ENCODE data around the gene USH1G. TPM values are rescaled to one million over a fixed set of nuclear protein-coding genes. Genes with fewer than 3 reads are reported as not detected.
A peak's percentile ranks its signal among the peaks of the same experiment; 100 is the strongest.

USH1G gene
- total and polyA plus RNA-seq, 2 of the 13 experiments (the other 11 are each of a cell fraction or from before 2014, with no cell fraction given): 0.04 TPM; not detected in 1

GRCh38 chr17:74972107-74972972 lies 49.3 kb upstream of the USH1G start, which contains the start of gene HID1 (continued):
- TF ChIP-seq ZFP91 (CRISPR knock-in tag; IDR thresholded peaks at IDR 0.05; ENCODE audit: borderline replicate concordance) (peak; percentile 64; the same call in 1 of the 2 replicates), DR1 (CRISPR knock-in tag; IDR thresholded peaks at IDR 0.05) (no peak), MED13 (CRISPR knock-in tag; IDR thresholded peaks at IDR 0.05) (peak; percentile 32; the same call in 1 of the 2 replicates), TOPORS (CRISPR knock-in tag; IDR thresholded peaks at IDR 0.05) (0 out of 2 replicates have a peak, but pooled peaks have one; percentile 9), SOX5 (CRISPR knock-in tag; IDR thresholded peaks at IDR 0.05; ENCODE audit: borderline replicate concordance) (peak; percentile 59; the same call in 1 of the 2 replicates), HES4 (CRISPR knock-in tag; IDR thresholded peaks at IDR 0.05; ENCODE audit: borderline replicate concordance) (no peak), SNAPC2 (CRISPR knock-in tag; IDR thresholded peaks at IDR 0.05) (no peak), FIP1L1 (IDR thresholded peaks at IDR 0.05; ENCODE audit: borderline replicate concordance, insufficient read depth, low read depth, low read length) (no peak), XBP1 (CRISPR knock-in tag; IDR thresholded peaks at IDR 0.05) (no peak), ZKSCAN1 (IDR thresholded peaks at IDR 0.05; ENCODE audit: low read length) (no peak), ZNF703 (CRISPR knock-in tag; IDR thresholded peaks at IDR 0.05; ENCODE audit: borderline replicate concordance) (no peak), ARID4A (CRISPR knock-in tag; IDR thresholded peaks at IDR 0.05; ENCODE audit: borderline replicate concordance) (peak; percentile 79), ZMAT3 (CRISPR knock-in tag; conservative IDR thresholded peaks at IDR 0.05) (no peak; the same call in 1 of the 2 replicates)
- TF ChIP-seq, protein P1, sequence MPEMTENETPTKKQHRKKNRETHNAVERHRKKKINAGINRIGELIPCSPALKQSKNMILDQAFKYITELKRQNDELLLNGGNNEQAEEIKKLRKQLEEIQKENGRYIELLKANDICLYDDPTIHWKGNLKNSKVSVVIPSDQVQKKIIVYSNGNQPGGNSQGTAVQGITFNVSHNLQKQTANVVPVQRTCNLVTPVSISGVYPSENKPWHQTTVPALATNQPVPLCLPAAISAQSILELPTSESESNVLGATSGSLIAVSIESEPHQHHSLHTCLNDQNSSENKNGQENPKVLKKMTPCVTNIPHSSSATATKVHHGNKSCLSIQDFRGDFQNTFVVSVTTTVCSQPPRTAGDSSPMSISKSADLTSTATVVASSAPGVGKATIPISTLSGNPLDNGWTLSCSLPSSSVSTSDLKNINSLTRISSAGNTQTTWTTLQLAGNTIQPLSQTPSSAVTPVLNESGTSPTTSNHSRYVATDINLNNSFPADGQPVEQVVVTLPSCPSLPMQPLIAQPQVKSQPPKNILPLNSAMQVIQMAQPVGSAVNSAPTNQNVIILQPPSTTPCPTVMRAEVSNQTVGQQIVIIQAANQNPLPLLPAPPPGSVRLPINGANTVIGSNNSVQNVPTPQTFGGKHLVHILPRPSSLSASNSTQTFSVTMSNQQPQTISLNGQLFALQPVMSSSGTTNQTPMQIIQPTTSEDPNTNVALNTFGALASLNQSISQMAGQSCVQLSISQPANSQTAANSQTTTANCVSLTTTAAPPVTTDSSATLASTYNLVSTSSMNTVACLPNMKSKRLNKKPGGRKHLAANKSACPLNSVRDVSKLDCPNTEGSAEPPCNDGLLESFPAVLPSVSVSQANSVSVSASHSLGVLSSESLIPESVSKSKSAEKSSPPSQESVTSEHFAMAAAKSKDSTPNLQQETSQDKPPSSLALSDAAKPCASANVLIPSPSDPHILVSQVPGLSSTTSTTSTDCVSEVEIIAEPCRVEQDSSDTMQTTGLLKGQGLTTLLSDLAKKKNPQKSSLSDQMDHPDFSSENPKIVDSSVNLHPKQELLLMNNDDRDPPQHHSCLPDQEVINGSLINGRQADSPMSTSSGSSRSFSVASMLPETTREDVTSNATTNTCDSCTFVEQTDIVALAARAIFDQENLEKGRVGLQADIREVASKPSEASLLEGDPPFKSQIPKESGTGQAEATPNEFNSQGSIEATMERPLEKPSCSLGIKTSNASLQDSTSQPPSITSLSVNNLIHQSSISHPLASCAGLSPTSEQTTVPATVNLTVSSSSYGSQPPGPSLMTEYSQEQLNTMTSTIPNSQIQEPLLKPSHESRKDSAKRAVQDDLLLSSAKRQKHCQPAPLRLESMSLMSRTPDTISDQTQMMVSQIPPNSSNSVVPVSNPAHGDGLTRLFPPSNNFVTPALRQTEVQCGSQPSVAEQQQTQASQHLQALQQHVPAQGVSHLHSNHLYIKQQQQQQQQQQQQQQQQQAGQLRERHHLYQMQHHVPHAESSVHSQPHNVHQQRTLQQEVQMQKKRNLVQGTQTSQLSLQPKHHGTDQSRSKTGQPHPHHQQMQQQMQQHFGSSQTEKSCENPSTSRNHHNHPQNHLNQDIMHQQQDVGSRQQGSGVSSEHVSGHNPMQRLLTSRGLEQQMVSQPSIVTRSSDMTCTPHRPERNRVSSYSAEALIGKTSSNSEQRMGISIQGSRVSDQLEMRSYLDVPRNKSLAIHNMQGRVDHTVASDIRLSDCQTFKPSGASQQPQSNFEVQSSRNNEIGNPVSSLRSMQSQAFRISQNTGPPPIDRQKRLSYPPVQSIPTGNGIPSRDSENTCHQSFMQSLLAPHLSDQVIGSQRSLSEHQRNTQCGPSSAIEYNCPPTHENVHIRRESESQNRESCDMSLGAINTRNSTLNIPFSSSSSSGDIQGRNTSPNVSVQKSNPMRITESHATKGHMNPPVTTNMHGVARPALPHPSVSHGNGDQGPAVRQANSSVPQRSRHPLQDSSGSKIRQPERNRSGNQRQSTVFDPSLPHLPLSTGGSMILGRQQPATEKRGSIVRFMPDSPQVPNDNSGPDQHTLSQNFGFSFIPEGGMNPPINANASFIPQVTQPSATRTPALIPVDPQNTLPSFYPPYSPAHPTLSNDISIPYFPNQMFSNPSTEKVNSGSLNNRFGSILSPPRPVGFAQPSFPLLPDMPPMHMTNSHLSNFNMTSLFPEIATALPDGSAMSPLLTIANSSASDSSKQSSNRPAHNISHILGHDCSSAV (CRISPR knock-in tag; IDR thresholded peaks at IDR 0.05; ENCODE audit: borderline replicate concordance): no peak

Measured in HepG2 (cell line).